Subcutaneous adipose tissue (tissue), 4 donors: Measurements from ENCODE around the gene ACAP1. TPM values are rescaled to one million over a fixed set of nuclear protein-coding genes. Genes with fewer than 3 reads are reported as not detected.

Experiments used
- total RNA-seq, 4 donors: library from RNA; depleted of rRNA; stranded (reverse); fragments of >200 nt; gene quantifications; one replicate each; pipeline ENCODE4 v1.1.0, GENCODE V29; 2016
- TF ChIP-seq, protein P1 (sequence below): fragments of 450-650 bp; IDR thresholded peaks from one replicate; pipeline ENCODE4 v1.5.1; 2016; ENCODE audit warnings: low read depth, mild to moderate bottlenecking, control low read depth, antibody characterized with exemption, moderate library complexity

Gene ACAP1
- total RNA-seq, 4 donors from 2014 or later = 1.8 to 8.4 (median 4.0) TPM

- TF ChIP-seq, protein P1, sequence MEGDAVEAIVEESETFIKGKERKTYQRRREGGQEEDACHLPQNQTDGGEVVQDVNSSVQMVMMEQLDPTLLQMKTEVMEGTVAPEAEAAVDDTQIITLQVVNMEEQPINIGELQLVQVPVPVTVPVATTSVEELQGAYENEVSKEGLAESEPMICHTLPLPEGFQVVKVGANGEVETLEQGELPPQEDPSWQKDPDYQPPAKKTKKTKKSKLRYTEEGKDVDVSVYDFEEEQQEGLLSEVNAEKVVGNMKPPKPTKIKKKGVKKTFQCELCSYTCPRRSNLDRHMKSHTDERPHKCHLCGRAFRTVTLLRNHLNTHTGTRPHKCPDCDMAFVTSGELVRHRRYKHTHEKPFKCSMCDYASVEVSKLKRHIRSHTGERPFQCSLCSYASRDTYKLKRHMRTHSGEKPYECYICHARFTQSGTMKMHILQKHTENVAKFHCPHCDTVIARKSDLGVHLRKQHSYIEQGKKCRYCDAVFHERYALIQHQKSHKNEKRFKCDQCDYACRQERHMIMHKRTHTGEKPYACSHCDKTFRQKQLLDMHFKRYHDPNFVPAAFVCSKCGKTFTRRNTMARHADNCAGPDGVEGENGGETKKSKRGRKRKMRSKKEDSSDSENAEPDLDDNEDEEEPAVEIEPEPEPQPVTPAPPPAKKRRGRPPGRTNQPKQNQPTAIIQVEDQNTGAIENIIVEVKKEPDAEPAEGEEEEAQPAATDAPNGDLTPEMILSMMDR = no peak
Measured at GRCh38 chr17:7383371-7383741, 47.0 kb downstream of the ACAP1 start.

- TF ChIP-seq, protein P1 = no peak
Measured at GRCh38 chr17:7383742-7384488, 47.6 kb downstream of the ACAP1 start.

DNA sequence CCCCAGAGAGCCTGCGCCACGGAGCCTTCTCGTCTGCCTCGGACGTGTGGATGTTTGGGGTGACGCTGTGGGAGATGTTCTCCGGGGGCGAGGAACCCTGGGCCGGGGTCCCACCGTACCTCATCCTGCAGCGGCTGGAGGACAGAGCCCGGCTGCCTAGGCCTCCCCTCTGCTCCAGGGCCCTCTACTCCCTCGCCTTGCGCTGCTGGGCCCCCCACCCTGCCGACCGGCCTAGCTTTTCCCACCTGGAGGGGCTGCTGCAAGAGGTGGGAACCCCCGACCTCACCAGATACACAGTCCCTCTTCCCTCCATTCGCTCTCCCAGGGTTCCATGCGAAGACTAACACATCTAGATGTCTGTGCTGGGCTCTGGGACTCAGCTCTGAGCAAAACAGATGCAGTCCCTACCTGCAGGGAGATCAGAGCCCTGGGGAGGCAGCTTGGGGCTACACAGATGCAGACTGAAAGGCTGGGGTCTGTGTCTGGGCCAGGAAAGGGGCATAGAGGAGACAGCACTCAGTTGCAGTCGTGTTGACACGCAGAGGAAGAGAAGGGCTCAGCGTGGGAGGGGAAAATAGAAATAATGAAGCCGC lies 48.3 kb downstream of the ACAP1 start:
- TF ChIP-seq, protein P1 = no peak

- TF ChIP-seq, protein P1 = no peak
Measured at GRCh38 chr17:7388856-7389255, 52.5 kb downstream of the ACAP1 start.

- TF ChIP-seq, protein P1 = no peak
Measured at GRCh38 chr17:7389924-7390910, 53.9 kb downstream of the ACAP1 start.

DNA sequence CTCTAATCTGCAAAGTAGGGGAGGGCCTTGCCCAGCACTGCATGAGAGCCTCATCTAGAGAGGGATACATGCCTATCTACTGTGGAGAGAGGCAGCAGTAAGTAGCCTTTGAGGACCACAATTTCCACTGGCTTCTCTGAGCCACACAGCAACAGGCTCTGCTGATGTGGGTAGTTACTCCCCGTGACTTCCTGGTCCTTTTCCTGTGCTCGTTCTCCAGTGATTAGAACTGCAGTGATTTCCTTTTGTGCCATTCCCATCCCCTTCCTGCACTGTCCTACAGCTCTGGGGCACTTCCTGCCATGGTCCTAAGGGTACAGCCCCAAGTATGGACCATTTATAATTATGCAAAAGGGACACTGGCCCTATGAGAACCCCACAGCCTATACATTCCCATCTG lies 55.0 kb downstream of the ACAP1 start:
- TF ChIP-seq, protein P1 = no peak
